Esophagus squamous epithelium (tissue), 4 donors: ENCODE results near the gene CNGB1.

Experiments used
- CTCF ChIP-seq, 6 experiments: fragments of 450-650 bp in 4 of 6; fragments of 200-600 bp in 2 of 6; sonication (generic) in 2 of 6; IDR thresholded peaks; one replicate each; pipeline ENCODE4 v1.5.1; 2016 to 2019; ENCODE audit warnings: antibody characterized with exemption in 6 of 6, mild to moderate bottlenecking in 4 of 6, moderate library complexity in 4 of 6
- POLR2A ChIP-seq, 4 donors: fragments of 450-650 bp; IDR thresholded peaks; one replicate each; pipeline ENCODE4 v1.6.1; 2017; ENCODE audit warnings: antibody characterized with exemption in 4 of 4, mild to moderate bottlenecking in 4 of 4, moderate library complexity in 3 of 4

- TF ChIP-seq CTCF (IDR thresholded peaks at IDR 0.05) = no peak
- no peak for TF ChIP-seq POLR2A (IDR thresholded peaks at IDR 0.05)
Measured at GRCh38 chr16:57970319-57970718, 609 bp downstream of the CNGB1 start.
